HG03378 (cell line): ENCODE measurements around the gene C15orf40.
"Not testable (repeated sequence)": the region's sequence is repeated elsewhere in the genome, so short reads cannot be mapped to it uniquely, and the experiment has no call there.

Source experiments
- ATAC-seq: cut with Tn5 transposase; IDR thresholded peaks from one replicate; pipeline ENCODE4 v1.9.1; 2021; ENCODE audit warnings: mild to moderate bottlenecking, moderate library complexity; ENCODE audit not compliant: unreplicated experiment

The C15orf40 gene

DNA sequence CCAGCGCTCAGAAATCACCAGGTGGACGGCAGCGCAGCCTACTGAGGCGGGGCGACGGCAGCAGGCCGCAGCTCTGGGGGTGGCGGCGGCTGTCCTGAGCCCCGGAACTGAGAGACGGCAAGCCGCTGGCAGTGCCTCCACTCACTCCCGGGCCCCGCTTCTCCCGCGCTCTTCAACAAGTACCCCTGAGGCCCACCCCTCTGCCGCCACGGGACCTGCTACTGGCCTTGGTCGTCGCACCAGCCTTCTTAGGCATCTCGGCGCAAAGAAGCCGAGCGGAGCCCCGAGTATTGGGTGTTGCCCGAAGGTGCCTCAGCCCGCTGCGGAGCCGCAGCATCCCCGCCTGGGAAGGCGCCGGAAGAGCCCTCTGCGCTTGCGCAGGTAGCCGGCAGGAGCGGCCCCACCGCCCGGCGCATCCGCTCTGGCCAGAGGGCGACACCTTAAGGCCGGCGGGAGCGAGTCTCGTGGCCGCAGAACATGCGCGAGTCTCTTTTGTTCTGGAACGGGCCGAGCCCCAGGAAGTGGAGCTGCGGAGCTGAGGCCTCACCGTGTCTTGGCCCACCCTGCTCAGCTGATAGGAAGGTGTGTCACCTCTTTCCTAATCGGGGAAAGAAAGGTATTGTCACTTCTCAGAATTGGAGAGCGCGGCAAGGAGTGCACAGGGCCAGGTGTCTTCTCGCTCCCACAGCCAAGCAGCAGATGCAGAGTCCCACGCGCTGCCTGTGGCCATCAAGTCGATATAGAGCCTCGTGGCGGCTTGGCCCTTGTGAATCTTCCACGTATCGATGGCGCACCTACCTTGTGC, at the start of gene C15orf40:
C15orf40 (minus strand) TSS at position 369 of the 805 bp plus-strand sequence; CDS start at position 337, 32 bp downstream.
- peak; percentile 74 for ATAC-seq

GRCh38 chr15:83057696-83058376, 46.4 kb upstream of the C15orf40 start:
- no peak for ATAC-seq

GRCh38 chr15:83057002-83057401, 45.6 kb upstream of the C15orf40 start:
- ATAC-seq = no peak

DNA sequence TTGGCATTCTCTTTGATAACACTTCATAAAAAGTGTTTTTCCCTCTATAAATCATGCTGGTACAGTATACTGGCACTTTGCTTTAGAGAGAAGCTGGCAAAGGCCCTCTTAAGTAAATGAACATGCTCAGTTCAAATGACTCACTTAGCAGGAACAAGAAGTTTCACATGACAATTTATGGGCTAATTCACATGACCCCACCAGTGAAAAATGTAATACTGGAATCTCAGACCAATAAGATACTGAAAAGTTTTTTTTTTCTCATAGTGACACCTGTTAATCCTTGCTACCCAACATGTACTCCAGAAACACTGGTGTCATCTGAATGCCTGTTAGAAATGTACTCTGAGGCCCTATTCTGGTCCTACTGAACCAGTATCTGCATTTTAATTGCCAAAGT, 41.7 kb upstream of the C15orf40 start:
- ATAC-seq = no peak

- ATAC-seq = no peak
Measured at GRCh38 chr15:83046558-83047127, 35.2 kb upstream of the C15orf40 start.

DNA sequence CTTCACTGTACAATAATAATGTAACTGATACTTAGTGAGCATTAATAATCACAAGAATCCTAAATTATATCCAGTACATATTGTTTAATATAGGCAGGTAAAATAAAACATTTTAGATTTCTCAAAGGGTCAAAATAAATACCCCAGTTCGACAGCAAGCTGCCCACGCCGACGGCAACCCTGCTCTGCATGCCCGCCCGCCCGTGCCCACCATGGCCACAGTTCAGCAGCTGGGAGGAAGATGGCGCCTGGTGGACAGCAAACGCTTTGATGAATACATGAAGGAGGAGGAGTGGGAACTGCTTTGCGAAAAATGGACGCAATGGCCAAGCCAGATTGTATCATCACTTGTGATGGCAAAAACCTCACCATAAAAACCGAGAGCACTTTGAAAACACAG, 32.7 kb upstream of the C15orf40 start:
- no peak for ATAC-seq

DNA sequence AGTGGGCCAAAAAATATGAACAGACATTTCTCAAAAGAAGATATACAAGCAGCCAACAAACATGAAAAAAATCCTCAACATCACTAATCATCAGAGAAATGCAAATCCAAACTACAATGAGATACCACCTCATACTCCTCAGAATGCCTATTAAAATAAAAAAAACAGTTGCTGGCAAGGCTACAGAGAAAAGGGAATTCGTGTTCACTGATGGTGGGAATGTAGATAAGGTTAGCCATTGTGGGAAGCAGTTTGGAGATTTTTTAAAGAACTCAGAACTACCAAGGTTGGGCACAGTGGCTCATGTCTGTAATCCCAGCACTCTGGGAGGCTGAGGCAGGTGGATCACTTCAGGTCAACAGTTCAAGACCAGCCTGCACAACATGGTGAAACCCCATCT, 27.8 kb upstream of the C15orf40 start:
- ATAC-seq = no peak

GRCh38 chr15:83036253-83036652, 24.8 kb upstream of the C15orf40 start:
- no peak for ATAC-seq

DNA sequence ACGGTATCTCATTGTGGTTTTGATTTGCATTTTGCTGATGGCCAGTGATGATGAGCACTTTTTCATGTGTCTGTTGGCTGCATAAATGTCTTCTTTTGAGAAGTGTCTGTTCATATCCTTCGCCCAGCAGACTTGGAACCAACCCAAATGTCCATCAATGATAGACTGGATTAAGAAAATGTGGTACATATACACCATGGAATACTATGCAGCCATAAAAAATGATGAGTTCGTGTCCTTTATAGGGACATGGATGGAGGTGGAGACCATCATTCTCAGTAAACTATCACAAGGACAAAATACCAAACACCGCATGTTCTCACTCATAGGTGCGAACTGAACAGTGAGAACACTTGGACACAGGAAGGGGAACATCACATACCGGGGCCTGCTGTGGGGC, 19.8 kb upstream of the C15orf40 start:
- not testable (repeated sequence) for ATAC-seq

DNA sequence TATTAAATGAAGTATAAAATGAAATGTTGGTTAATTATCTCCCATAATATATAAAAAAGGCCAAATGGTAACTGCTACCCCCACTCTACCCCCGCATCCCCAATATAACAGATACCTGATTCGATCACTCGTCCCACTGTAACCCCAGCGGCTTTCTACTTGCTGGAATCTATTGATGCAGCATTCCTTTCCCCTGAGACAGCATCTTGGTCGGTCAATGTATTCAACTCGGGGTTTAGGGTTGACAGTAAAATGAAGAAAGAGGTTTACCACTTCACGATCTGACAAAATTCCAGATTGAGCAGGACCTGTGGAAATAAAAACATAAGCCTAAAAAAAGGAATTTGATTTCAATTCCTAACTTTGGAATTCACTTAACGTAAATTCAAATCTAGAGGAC, 18.6 kb upstream of the C15orf40 start:
- no peak for ATAC-seq

DNA sequence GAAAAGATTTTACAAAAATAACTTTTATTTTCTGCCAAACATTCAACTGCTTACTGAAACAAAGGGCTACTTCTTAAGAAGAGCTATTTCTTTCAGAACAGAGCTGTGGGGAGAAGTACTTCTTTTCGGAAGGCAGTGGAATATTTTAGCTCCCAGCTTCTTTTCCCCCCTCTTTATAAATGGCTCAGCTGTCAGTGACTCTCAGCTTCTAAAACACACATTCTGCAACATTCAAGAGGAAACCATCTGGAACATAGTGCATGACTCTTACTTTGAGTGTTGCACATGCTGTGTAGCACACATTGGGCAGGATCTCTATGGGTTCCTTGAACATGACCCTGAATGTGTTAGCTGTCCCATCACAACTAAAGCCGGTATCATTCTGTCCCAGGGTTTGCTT, 7.0 kb upstream of the C15orf40 start:
- no peak for ATAC-seq

DNA sequence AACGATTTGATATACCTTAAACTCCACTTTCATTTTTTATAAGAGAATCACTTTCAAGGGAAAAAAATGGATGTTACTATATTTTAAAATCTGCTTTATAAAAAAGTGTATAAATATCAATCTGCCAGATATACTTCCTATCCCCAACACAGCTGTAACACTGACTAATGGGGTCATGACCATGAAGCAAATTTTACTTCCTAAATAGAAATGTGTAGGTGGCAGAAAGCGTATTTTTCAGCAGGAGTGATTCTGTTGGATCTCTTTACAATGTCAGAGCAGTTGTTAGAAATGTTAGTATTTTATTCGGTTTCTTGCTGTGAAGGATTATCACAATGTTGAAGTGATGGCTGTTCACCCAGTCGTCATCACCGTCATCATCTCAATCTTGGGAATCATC, 5.5 kb upstream of the C15orf40 start:
- no peak for ATAC-seq

DNA sequence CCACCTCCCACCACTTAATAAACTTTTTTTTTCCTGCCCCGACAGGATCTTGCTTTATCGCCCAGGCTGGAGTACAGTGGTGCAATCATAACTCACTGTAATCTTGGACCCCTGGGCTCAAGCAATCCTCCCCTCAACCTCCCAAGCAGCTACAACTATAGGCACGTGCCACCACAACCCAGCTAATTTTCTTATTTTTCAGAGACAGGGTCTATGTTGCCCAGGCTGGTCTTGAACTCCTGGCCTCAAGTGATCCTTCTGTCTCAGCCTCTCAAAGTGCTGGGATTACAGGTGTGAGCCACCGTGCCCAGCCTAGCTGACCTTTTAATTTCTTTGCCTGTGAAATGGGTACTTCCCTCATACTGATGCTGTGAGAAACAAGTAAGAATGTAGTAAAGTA, 3.9 kb upstream of the C15orf40 start:
- ATAC-seq = no peak

- no peak for ATAC-seq
Measured at GRCh38 chr15:83014205-83014653, 2.8 kb upstream of the C15orf40 start.

GRCh38 chr15:83012636-83013035, 1.2 kb upstream of the C15orf40 start:
- no peak for ATAC-seq

GRCh38 chr15:83012076-83012426, 612 bp upstream of the C15orf40 start:
- no peak for ATAC-seq

- peak; percentile 61 for ATAC-seq
Measured at GRCh38 chr15:83010709-83011270, 649 bp downstream of the C15orf40 start.

GRCh38 chr15:83000672-83001031, 10.8 kb downstream of the C15orf40 start:
- not testable (repeated sequence) for ATAC-seq

DNA sequence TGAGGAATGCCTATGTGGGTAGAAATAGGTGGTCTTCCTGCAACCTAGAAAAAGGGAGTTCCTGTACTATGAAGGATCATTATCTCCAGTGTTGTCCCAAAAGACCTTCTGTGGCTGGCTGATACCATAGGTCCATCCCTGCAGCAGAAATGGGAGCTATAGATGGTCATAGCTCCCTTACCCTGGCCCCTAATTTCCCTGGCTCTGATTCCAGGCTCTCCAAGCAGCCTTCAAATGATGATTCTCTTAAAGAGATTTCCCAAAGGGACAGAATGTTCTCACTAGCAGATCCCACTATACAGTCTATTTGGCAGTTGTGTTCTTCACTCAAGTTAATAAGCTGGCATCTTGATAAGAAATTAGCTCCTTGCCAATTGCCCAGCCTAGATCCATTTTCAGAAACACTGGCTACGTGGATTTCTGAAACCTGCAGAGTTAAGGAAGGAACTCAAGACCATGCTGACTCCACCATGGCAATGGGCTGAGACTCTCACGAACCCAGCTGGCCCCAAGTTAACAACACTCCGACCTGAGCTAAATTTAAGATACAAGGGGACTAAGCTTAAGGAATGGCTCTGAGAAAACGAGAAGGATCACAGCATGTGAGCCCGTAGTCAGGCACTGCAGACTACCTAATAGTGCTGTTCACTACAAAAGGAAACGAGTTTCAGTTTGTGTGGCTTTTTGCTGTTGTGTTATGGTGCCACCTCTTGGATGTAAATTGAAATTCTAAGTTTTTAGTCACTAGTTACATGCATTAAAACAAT, 11.4 kb downstream of the C15orf40 start:
- ATAC-seq = no peak

- ATAC-seq = no peak
Measured at GRCh38 chr15:82999426-82999825, 12.0 kb downstream of the C15orf40 start.

- no peak for ATAC-seq
Measured at GRCh38 chr15:82995938-82996337, 15.5 kb downstream of the C15orf40 start.
